Measurements from ENCODE around the gene OR1N2.

The OR1N2 gene

GRCh38 chr9:122552812-122553211 lies at the start of gene OR1N2:
Gene OR1N2 (plus strand): TSS chr9:122553112. CDS start chr9:122553212, 100 bp downstream.
- DNase-seq (ENCODE audit: low read depth): no peak
- TF ChIP-seq, protein P1, sequence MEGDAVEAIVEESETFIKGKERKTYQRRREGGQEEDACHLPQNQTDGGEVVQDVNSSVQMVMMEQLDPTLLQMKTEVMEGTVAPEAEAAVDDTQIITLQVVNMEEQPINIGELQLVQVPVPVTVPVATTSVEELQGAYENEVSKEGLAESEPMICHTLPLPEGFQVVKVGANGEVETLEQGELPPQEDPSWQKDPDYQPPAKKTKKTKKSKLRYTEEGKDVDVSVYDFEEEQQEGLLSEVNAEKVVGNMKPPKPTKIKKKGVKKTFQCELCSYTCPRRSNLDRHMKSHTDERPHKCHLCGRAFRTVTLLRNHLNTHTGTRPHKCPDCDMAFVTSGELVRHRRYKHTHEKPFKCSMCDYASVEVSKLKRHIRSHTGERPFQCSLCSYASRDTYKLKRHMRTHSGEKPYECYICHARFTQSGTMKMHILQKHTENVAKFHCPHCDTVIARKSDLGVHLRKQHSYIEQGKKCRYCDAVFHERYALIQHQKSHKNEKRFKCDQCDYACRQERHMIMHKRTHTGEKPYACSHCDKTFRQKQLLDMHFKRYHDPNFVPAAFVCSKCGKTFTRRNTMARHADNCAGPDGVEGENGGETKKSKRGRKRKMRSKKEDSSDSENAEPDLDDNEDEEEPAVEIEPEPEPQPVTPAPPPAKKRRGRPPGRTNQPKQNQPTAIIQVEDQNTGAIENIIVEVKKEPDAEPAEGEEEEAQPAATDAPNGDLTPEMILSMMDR (IDR thresholded peaks at IDR 0.05; ENCODE audit: insufficient read depth, low read depth, low read length, missing control alignments): no peak
- H3K4me3 ChIP-seq (ENCODE audit: low read length): no peak within 1 kb of the TSS

GRCh38 chr9:122506964-122507363 lies 45.9 kb upstream of the OR1N2 start:
- TF ChIP-seq, protein P1 (IDR thresholded peaks at IDR 0.05; ENCODE audit: insufficient read depth, low read depth, low read length, missing control alignments): no peak
- no peak overlapping the region for H3K4me3 ChIP-seq (ENCODE audit: low read length)
- no peak for DNase-seq (ENCODE audit: low read depth)

GRCh38 chr9:122510502-122510901 lies 42.4 kb upstream of the OR1N2 start, which contains the start of gene OR1J2:
Gene OR1J2 (plus strand): TSS chr9:122510802. CDS start chr9:122510802, 0 bp downstream.
- no peak for DNase-seq (ENCODE audit: low read depth)
- no peak within 1 kb of the TSS for H3K4me3 ChIP-seq (ENCODE audit: low read length)
- TF ChIP-seq, protein P1 (IDR thresholded peaks at IDR 0.05; ENCODE audit: insufficient read depth, low read depth, low read length, missing control alignments): no peak

- TF ChIP-seq, protein P1 (IDR thresholded peaks at IDR 0.05; ENCODE audit: insufficient read depth, low read depth, low read length, missing control alignments): no peak
- no peak overlapping the region for H3K4me3 ChIP-seq (ENCODE audit: low read length)
Observed at GRCh38 chr9:122518226-122518625, 34.7 kb upstream of the OR1N2 start.

GRCh38 chr9:122518841-122519240 lies 34.1 kb upstream of the OR1N2 start, which contains the start of gene OR1J4:
Gene OR1J4 (plus strand): TSS chr9:122519141. CDS start chr9:122519141, 0 bp downstream.
- TF ChIP-seq, protein P1 (IDR thresholded peaks at IDR 0.05; ENCODE audit: insufficient read depth, low read depth, low read length, missing control alignments): no peak
- no peak for DNase-seq (ENCODE audit: low read depth)
- no peak within 1 kb of the TSS for H3K4me3 ChIP-seq (ENCODE audit: low read length)

More at GRCh38 chr9:122518226-122518625, 34.7 kb upstream of the OR1N2 start:
- no peak for DNase-seq (ENCODE audit: low read depth)

- TF ChIP-seq, protein P1 (IDR thresholded peaks at IDR 0.05; ENCODE audit: insufficient read depth, low read depth, low read length, missing control alignments): no peak
- DNase-seq (ENCODE audit: low read depth): no peak
- no peak overlapping the region for H3K4me3 ChIP-seq (ENCODE audit: low read length)
Observed at GRCh38 chr9:122519376-122519775, 33.5 kb upstream of the OR1N2 start.

- TF ChIP-seq, protein P1 (IDR thresholded peaks at IDR 0.05; ENCODE audit: insufficient read depth, low read depth, low read length, missing control alignments): no peak
- no peak for DNase-seq (ENCODE audit: low read depth)
- no peak overlapping the region for H3K4me3 ChIP-seq (ENCODE audit: low read length)
Observed at GRCh38 chr9:122526602-122527001, 26.3 kb upstream of the OR1N2 start.

Data from epithelial cell of esophagus (primary cell).